Measurements from ENCODE around the gene LHFPL2.

Gene LHFPL2

DNA sequence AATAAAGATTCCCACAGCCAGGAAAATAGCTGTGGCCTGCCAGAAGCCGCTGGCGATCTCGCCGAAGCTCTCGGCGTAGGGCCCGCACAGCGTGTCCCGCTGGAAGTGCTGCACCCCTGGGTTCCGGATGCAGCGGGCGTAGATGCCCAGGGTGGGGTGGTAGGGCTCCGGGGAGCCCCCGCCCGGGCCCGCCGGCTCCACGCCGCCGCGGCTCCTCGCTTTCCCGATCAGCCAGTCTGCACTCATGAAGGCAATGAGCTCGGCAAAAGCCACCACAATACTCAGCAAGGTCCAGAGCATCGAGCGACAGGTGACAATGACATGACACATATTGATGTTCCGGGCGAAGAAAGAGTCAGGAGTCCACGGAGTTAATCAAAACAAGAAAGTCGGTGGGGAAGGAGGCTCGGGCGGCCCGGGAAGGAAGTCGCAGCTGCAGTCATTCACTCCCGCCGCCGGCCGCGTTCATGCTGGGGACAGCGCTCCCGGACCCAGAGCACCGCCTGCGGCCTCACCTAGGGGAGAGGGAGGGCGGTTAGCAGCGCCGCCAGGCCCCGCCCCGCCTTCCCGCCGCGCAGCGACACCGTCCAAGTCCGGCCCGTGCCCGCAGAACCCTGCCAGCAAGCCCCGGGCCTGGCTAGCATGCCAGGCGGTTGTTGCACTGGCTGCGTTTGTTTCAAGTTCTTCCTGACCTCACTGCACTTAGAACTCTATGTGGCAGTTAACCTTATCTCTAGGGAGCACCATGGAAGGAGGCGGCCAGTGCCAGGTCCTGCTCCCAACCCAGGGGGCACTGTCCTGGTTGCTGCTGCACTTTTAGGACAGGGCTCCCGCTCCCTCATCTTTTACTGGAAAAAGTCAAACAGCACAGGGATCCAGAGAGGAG, 138.4 kb downstream of the LHFPL2 start:
- peak overlapping the region; percentile 73 for H3K4me3 Mint-ChIP-seq
- H3K4me1 Mint-ChIP-seq (ENCODE audit: low read depth): peaks cover 8% of the 10 kb centered on the region
- H3K36me3 Mint-ChIP-seq (ENCODE audit: low read depth): no peaks in the 10 kb centered on the region
- H3K27ac Mint-ChIP-seq: no peak overlapping the region
- H3K9me3 Mint-ChIP-seq: no peaks in the 10 kb centered on the region
- H3K27me3 Mint-ChIP-seq (ENCODE audit: low read depth): peaks cover 65% of the 10 kb centered on the region

DNA sequence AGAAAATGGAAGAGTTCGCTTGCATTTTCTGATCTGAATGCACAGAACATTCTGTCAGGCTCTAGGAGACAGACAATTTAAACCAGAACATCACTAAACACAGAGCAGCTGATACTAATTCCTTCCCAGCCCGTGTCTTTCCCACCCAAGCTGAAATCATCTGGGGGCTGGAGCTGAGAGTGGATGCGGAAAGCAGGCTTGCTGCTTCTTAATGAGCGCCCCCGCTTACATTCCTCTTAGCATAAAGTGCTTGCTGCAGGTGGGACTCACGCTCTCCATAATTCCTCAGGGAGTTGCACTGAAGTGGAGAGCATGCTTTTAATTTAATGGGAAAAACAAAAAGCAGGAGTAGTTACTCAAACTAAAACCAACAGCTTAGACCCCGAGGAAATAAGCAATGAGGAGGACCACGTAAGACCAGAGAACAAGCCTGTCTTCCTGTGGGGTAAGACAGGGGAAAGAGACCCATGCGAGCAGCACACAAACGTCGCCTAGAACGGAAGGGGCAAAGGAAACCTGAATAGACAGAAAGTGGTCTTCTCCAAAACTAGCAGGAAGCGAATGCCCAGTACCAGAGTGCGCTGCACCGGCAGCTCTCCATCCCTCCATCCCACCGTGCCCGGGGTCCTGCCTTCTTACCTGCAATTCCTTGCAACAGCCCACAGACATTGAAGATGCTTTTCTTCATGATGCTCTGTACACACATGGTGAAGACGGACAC, 139.3 kb downstream of the LHFPL2 start:
- H3K27ac Mint-ChIP-seq: no peak overlapping the region

DNA sequence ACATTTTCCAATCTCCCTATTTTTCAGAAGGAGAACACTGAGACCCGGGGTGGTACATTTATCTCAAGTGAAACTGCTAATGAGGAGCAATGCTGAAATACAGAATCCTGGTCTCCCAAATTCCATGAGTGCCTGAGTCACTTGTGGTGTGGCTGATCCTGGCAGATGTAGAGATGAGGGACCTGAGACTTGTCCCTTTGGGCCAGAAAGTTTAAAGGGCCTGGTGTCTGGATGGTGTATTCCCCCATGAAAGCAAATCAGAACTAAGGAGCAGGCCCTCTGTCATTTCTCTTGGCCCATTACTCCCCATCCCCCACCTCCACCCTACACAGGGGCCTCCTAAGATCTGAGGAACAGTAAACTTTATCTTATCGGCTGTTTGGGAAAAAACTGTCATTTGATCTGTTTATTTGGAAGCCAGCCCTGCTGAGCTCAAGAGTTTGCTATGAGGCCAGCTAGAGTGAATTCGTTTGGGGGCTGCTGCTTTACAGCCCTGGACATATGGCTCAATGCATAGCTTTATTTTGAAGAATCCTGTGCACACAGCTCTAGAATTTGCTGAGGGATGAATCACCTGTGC, 140.3 kb downstream of the LHFPL2 start:
- Mint-ChIP-seq H3K9me3 (no peaks in the 10 kb centered on the region), H3K36me3 (ENCODE audit: low read depth) (no peaks in the 10 kb centered on the region), H3K4me1 (ENCODE audit: low read depth) (peaks cover 8% of the 10 kb centered on the region), H3K4me3 (no peak overlapping the region), H3K27ac (no peak overlapping the region), H3K27me3 (ENCODE audit: low read depth) (peaks cover 52% of the 10 kb centered on the region)

More for the DNA sequence above, 139.3 kb downstream of the LHFPL2 start:
- H3K4me3 Mint-ChIP-seq: peak overlapping the region; percentile 51
- H3K36me3 Mint-ChIP-seq (ENCODE audit: low read depth): no peaks in the 10 kb centered on the region
- H3K9me3 Mint-ChIP-seq: no peaks in the 10 kb centered on the region
- H3K4me1 Mint-ChIP-seq (ENCODE audit: low read depth): peaks cover 8% of the 10 kb centered on the region
- peaks cover 59% of the 10 kb centered on the region for H3K27me3 Mint-ChIP-seq (ENCODE audit: low read depth)

DNA sequence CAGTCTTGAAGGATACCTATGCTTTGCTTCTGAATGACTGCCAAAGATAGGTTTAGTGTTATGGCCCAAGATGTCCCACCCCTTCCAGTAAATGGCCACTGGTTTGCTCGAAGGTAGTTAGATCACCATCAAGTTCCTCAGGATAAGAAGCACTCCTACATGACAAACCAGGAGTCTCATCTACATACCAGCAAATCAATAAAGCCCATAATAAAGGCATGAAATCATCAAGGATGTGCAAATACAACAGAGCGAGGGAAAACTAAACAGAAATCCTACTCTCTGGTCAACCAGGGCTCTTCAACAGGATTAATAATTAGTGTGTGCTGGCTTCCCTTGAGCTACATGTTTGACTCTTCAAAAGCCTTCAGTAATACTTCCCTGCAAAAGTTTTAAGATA, 141.0 kb downstream of the LHFPL2 start:
- Mint-ChIP-seq H3K36me3 (ENCODE audit: low read depth) (no peaks in the 10 kb centered on the region), H3K4me1 (ENCODE audit: low read depth) (peaks cover 8% of the 10 kb centered on the region), H3K27me3 (ENCODE audit: low read depth) (peaks cover 51% of the 10 kb centered on the region), H3K9me3 (no peaks in the 10 kb centered on the region), H3K4me3 (no peak overlapping the region), H3K27ac (no peak overlapping the region)

DNA sequence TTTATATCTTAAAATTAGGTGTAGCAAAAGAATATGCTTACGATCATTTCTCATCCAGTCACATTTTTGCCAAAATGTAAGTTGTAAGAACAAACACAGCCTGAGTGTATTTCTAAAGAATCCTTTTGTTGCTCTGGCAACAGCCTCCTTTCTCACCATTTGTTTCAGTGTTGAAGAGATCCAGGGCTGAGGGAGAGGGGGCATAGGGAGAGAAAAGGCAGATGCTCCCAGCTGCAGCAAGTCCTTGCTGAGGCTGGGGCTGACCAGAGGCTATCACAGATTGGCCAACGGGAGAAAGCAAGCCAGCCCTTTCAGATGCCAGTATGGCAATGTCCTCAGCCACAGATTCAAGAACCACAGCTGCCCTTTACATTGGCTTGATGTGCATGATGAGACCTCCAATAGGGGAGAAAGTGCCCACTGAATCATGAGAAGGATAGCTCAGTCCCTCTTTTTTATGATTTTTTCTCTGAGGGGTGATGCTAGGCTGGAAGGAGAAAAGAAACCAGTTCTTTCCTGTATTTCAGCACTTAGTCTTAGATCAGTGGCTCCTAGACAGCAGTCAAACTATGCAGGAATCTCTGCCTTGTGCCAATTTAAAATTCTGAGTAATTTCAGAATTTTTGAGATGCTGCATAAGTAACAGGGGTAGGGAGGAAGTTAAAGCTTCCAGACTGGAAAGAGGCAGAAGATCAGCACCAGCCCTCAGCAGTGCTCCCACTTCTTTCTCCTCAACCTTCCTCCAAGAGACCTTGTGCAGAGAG, 142.1 kb downstream of the LHFPL2 start:
- peaks cover 8% of the 10 kb centered on the region for H3K4me1 Mint-ChIP-seq (ENCODE audit: low read depth)
- H3K9me3 Mint-ChIP-seq: no peaks in the 10 kb centered on the region
- no peaks in the 10 kb centered on the region for H3K36me3 Mint-ChIP-seq (ENCODE audit: low read depth)
- H3K4me3 Mint-ChIP-seq: no peak overlapping the region
- H3K27ac Mint-ChIP-seq: no peak overlapping the region
- peaks cover 57% of the 10 kb centered on the region for H3K27me3 Mint-ChIP-seq (ENCODE audit: low read depth)

DNA sequence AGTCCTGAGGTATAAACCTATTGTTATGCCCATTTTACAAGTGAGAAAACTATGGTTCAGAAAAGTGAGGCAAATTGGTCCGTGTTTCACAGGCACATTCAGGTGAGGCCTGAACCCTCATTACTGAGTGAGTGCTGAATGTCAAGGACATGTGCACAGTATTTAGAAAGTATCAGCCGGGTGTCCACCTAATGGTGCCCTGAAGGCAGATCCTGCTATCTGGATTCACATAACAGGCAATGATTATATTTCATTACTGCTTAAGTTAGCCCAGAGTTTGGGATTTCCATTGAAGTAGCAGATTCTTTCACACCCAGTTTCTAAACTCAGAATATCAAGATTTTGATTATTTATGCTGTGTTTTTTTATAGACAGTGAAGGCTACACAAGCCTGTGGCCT, 142.7 kb downstream of the LHFPL2 start:
- H3K27ac Mint-ChIP-seq: no peak overlapping the region
- H3K27me3 Mint-ChIP-seq (ENCODE audit: low read depth): peaks cover 55% of the 10 kb centered on the region
- no peaks in the 10 kb centered on the region for H3K9me3 Mint-ChIP-seq
- H3K4me3 Mint-ChIP-seq: no peak overlapping the region
- no peaks in the 10 kb centered on the region for H3K36me3 Mint-ChIP-seq (ENCODE audit: low read depth)
- H3K4me1 Mint-ChIP-seq (ENCODE audit: low read depth): peaks cover 8% of the 10 kb centered on the region

DNA sequence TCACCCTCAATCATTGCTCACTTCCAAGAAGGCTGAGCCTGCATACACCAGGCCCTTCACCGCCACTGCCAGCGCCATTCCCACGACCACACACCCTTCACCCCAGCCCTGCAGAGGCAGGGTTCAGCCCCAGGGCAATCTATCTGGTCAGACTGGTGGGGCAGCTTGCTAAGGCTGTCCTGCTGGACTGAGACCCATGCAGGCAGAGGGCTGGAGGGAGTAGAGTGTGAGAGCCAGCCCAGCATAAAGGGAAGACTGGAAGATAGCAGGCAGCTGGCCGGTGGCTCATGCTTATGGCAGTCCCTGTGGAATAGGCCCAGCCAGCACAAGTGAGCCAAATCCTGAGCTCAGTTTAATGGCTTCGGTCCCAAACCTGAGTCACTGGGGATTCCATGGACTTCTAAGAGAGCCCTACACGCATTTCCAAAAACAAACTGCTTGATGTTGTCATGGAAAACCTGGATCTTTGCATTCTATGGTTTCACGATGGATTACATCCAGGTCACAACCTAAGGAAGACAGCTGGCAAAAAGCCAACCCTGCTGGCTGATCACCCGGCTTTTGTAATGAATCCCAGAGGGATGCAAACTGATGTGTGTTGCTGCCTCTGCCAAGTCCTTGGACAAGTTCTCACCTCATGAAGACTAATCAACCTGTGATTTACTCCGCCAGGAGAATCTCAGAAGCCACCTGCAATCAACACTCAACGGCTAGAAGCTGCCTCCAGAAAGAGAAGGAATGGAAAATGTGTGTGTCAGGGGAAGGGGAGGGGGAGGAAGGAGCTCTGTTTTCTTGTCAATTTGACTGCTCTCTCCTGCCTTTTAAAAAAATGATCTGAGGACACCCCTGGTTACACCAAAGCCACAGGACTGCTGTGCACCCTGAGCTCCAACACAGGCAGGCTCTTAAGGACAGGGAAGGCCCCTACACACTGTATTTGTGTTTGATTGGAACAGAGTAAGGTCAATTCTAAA, 143.6 kb downstream of the LHFPL2 start:
- H3K4me1 Mint-ChIP-seq (ENCODE audit: low read depth): peaks cover 4% of the 10 kb centered on the region
- H3K9me3 Mint-ChIP-seq: no peaks in the 10 kb centered on the region
- no peak overlapping the region for H3K4me3 Mint-ChIP-seq
- H3K36me3 Mint-ChIP-seq (ENCODE audit: low read depth): no peaks in the 10 kb centered on the region
- H3K27ac Mint-ChIP-seq: no peak overlapping the region
- peaks cover 47% of the 10 kb centered on the region for H3K27me3 Mint-ChIP-seq (ENCODE audit: low read depth)

DNA sequence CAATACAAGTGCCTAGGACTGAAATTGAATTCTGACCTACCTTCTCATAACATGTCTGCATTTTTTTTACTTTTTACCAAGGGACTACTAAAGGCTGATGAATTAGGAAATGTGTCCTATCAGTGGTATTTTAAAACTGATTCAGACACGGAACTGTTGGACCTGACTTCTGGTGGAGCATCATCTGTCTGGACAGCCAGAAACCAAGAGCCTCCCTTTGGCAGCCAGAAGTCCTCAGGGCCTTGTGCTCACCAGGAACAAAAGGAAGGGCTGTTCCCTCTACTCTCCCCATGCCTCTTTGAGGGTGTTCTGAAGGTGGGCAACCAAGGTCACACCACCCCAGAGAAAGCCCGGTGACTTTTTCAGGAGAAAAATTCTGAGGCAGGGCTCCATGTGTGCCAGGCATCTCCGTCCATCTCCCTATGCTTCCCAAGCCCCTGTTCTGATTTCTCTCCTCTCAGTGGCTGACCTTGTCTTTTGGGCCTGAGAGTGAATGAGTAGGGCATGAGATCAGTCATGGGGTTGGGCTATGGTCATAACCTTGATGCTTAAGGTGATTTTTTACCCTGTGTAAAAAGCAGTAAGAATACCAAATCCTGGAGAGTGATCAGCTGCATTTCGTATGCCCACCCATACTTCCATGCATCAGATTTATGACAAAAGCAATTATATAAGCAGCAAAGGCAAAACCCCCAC, 144.5 kb downstream of the LHFPL2 start:
- no peaks in the 10 kb centered on the region for H3K9me3 Mint-ChIP-seq
- no peaks in the 10 kb centered on the region for H3K4me1 Mint-ChIP-seq (ENCODE audit: low read depth)
- no peak overlapping the region for H3K27ac Mint-ChIP-seq
- H3K36me3 Mint-ChIP-seq (ENCODE audit: low read depth): no peaks in the 10 kb centered on the region
- peaks cover 42% of the 10 kb centered on the region for H3K27me3 Mint-ChIP-seq (ENCODE audit: low read depth)
- H3K4me3 Mint-ChIP-seq: no peak overlapping the region

DNA sequence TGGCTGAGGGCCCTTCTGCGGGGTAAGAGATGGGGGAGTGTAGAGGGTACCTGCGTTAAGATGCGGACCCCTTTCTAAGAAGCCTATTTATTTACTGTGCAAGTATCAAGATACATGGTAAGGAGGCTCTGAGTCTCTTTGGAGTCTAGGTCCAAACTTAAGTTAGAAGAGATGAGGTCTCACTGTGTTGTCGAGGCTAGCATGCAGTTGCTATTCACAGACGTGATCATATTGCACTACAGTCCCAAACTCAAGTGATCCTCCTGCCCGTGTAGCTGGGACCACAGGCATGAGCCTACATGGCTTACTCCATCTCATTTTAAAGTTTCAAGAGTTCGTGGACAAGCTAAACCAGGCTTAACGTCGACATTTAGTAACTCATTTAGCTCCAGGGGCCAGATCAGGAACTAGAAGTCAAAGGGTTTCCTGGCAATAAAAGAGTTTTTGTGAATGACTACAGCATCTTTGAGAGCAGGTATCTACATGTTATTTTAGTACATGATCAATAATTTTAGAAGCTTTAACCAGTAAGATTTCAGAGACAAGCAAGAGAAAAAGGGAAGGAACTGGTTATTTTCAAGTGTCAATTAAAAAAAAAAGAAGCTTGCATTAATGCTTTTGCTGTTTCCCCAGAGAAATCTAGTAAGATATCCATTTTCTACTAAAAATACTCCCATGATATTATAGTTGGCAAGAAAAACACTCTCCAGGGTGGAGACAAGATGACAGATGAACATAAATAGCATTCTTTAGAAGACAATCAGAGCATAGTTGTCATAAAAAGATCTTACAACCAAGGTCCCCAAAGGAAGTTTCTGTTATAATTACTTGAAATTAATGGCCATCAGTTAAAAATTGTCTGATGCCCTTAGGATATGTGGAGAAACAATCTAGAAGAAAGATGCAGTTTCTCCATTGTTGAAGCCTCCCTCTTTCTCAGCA, 146.9 kb downstream of the LHFPL2 start:
- Mint-ChIP-seq H3K36me3 (ENCODE audit: low read depth) (no peaks in the 10 kb centered on the region), H3K9me3 (no peaks in the 10 kb centered on the region), H3K27ac (no peak overlapping the region), H3K4me3 (no peak overlapping the region), H3K27me3 (ENCODE audit: low read depth) (peaks cover 28% of the 10 kb centered on the region), H3K4me1 (ENCODE audit: low read depth) (no peaks in the 10 kb centered on the region)

DNA sequence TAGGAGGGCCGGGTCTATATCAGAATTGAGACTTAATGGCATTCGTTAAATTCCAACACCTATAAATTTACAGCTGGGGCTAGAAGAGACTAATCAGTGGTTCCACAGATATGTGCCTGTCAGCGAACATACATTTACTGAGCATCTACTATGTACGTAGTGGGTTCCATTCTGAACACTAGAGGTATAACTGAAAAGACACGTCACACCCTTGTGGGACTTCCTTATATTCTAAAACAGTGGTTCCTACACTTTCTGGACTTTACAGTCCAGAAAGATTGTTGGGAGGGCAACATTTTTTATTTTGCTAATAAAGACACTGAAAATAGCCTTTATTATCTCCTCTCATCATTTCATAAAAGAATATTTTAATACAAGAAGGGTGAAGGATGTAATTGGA, 147.7 kb downstream of the LHFPL2 start:
- no peaks in the 10 kb centered on the region for H3K9me3 Mint-ChIP-seq
- H3K4me1 Mint-ChIP-seq (ENCODE audit: low read depth): peaks cover 2% of the 10 kb centered on the region
- H3K36me3 Mint-ChIP-seq (ENCODE audit: low read depth): no peaks in the 10 kb centered on the region
- H3K27ac Mint-ChIP-seq: no peak overlapping the region
- no peak overlapping the region for H3K4me3 Mint-ChIP-seq
- H3K27me3 Mint-ChIP-seq (ENCODE audit: low read depth): peaks cover 24% of the 10 kb centered on the region

DNA sequence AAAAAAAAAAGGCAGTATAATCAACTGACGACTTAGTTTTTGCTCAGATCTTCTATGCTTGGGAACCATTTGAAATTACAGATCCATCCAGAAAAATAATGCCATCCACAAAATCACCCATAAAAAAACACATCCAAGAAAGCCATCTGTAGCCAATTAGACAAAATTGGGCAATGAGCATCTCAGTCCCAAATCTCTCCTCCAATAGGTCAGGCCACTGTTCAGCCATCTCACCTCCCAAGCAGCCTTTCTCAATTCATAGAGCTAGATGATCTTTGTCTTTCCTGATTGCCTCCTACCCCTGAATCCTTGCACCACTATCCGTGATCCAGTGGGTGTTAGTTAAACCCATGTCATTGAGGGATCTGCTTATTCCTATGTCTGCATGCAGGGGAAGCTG, 148.5 kb downstream of the LHFPL2 start:
- Mint-ChIP-seq H3K4me1 (ENCODE audit: low read depth) (peaks cover 3% of the 10 kb centered on the region), H3K9me3 (no peaks in the 10 kb centered on the region), H3K36me3 (ENCODE audit: low read depth) (no peaks in the 10 kb centered on the region), H3K4me3 (no peak overlapping the region), H3K27me3 (ENCODE audit: low read depth) (peaks cover 24% of the 10 kb centered on the region), H3K27ac (no peak overlapping the region)

DNA sequence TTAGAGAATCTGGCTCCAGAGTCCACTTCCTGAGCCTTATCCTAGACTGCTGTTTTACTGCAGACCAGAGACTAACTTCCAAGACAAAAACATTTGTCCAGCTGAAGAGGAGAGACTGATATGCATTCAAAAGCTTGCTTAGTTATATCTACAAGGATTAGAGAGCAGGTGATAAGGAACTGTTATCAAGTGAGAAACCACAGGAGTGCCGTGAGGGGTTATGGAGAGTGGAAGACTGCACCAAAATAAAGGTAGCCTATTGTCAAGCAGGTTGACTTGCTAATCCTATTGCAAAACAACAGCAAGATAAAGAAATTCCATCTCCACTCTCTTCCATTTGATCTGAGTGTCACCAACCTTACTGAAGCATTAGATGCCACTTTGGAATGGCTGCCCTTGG, 149.1 kb downstream of the LHFPL2 start:
- peaks cover 24% of the 10 kb centered on the region for H3K27me3 Mint-ChIP-seq (ENCODE audit: low read depth)
- H3K4me3 Mint-ChIP-seq: no peak overlapping the region
- no peak overlapping the region for H3K27ac Mint-ChIP-seq
- H3K9me3 Mint-ChIP-seq: no peaks in the 10 kb centered on the region
- peaks cover 3% of the 10 kb centered on the region for H3K4me1 Mint-ChIP-seq (ENCODE audit: low read depth)
- no peaks in the 10 kb centered on the region for H3K36me3 Mint-ChIP-seq (ENCODE audit: low read depth)

Measured in T-helper 1 cell treated with Interleukin-12 subunit alpha and Interleukin-12 subunit beta and Interleukin-4 antibody, amounts not matched to agents 30 μg/mL and 1 μg/mL, for 36 hours (primary cell).